Effector CD4-positive, alpha-beta T cell (primary cell): ENCODE measurements around the gene HTT-AS.

ENCODE experiments used
- DNase-seq: peaks from one replicate; pipeline ENCODE4 v3.0.0-alpha.2; 2020

Gene HTT-AS

GRCh38 chr4:3087115-3087797 lies 12.9 kb upstream of the HTT-AS start:
- no peak for DNase-seq

- no peak for DNase-seq
Measured at GRCh38 chr4:3085948-3086670, 11.8 kb upstream of the HTT-AS start.

GRCh38 chr4:3083732-3084131 lies 9.4 kb upstream of the HTT-AS start:
- no peak for DNase-seq

GRCh38 chr4:3082925-3083515 lies 8.7 kb upstream of the HTT-AS start:
- no peak for DNase-seq

- DNase-seq, result no peak
Measured at GRCh38 chr4:3079694-3080123, 5.4 kb upstream of the HTT-AS start.

GRCh38 chr4:3077796-3078195 lies 3.5 kb upstream of the HTT-AS start:
- no peak for DNase-seq

GRCh38 chr4:3075652-3075981 lies 1.3 kb upstream of the HTT-AS start:
- no peak for DNase-seq

- peak; percentile 30 for DNase-seq
Measured at GRCh38 chr4:3074846-3075651, 711 bp upstream of the HTT-AS start.

GRCh38 chr4:3073158-3074077 lies 920 bp downstream of the HTT-AS start:
- DNase-seq, result peak; percentile 4

GRCh38 chr4:3071811-3072210 lies 2.5 kb downstream of the HTT-AS start:
- DNase-seq, result no peak

- DNase-seq, result no peak
Measured at GRCh38 chr4:3070709-3071500, 3.4 kb downstream of the HTT-AS start.

- DNase-seq, result no peak
Measured at GRCh38 chr4:3069661-3070199, 4.6 kb downstream of the HTT-AS start.

GRCh38 chr4:3067473-3068001 lies 6.8 kb downstream of the HTT-AS start:
- DNase-seq, result no peak

GRCh38 chr4:3066836-3067400 lies 7.4 kb downstream of the HTT-AS start:
- DNase-seq, result no peak

GRCh38 chr4:3065551-3065950 lies 8.8 kb downstream of the HTT-AS start:
- no peak for DNase-seq

GRCh38 chr4:3062471-3062870 lies 11.9 kb downstream of the HTT-AS start:
- no peak for DNase-seq

GRCh38 chr4:3060946-3061345 lies 13.4 kb downstream of the HTT-AS start:
- DNase-seq, result no peak

- no peak for DNase-seq
Measured at GRCh38 chr4:3059943-3060342, 14.4 kb downstream of the HTT-AS start.

- no peak for DNase-seq
Measured at GRCh38 chr4:3054169-3054759, 20.1 kb downstream of the HTT-AS start.
